Stimulated activated naive CD8-positive, alpha-beta T cell treated with anti-CD3 and anti-CD28 coated beads, Interleukin-15, Interleukin-2, amounts not matched to agents 100 U/mL and 50 U/mL, for 24 hours (primary cell): ENCODE results near the gene DNAH8.

Experiments used
- ATAC-seq: fragments of 150-1000 bp; cut with Tn5 transposase; one replicate; pipeline ENCODE4 v1.10.0; 2021
- DNase-seq: peaks from one replicate; pipeline ENCODE4 v3.0.0; 2021

Gene DNAH8

GRCh38 chr6:39075807-39076622, 360.9 kb downstream of the DNAH8 start:
- ATAC-seq, result no peak
- DNase-seq, result no peak

GRCh38 chr6:39076623-39077535, 361.8 kb downstream of the DNAH8 start:
- no peak for DNase-seq
- ATAC-seq, result no peak

- DNase-seq (no peak), ATAC-seq (no peak)
These were observed 362.9 kb downstream of the DNAH8 start for GRCh38 chr6:39077882-39078594.

GRCh38 chr6:39078695-39079094, 363.6 kb downstream of the DNAH8 start:
- no peak for DNase-seq
- ATAC-seq, result no peak

GRCh38 chr6:39079197-39080125, 364.4 kb downstream of the DNAH8 start:
- ATAC-seq (no peak), DNase-seq (no peak)
